GM18858 (cell line): ENCODE data around the gene ORMDL2.
"Not testable (repeated sequence)": the region's sequence is repeated elsewhere in the genome, so short reads cannot be mapped to it uniquely, and the experiment has no call there.

Experiments
- ATAC-seq: cut with Tn5 transposase; IDR thresholded peaks from one replicate; pipeline ENCODE4 v1.9.1; 2021; ENCODE audit not compliant: unreplicated experiment

The ORMDL2 gene

DNA sequence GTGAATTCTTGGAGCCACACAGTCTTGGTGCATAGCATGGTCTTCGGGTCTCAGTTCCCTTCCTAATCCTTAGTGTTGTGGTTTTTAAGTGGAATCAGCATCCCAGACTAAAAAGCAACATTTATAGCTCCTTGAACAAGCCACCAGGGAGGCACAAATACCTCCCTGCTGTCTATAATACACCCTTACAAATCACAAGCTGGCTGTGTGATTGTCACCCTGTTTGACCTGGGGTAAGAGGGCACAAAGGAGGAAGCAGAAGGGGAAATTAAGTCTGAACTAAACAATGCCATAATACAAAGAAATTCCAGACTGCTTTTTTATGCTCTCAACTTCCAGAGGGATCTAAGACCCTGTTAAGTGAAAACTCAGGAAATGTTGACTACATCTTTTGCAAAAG, 32.6 kb downstream of the ORMDL2 start:
- no peak for ATAC-seq

DNA sequence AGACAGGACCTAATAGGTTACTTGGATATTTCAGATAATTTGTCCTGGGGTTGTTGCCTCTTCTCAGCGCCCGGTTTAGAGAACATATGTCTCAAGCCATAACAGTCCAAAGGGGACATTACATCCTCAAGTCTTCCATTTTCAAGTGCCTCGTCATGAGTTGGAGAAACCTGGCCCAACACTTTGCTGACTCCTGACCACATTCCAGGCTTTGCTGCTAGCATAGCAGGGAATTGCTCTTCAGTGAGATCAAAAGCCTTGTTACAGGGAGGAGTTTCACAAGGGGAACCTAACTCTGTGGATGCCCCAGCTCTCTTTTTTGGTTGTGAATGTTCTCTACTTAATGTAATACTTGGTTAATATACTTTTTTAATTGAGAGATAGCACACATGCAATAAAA, 33.1 kb downstream of the ORMDL2 start:
- no peak for ATAC-seq

DNA sequence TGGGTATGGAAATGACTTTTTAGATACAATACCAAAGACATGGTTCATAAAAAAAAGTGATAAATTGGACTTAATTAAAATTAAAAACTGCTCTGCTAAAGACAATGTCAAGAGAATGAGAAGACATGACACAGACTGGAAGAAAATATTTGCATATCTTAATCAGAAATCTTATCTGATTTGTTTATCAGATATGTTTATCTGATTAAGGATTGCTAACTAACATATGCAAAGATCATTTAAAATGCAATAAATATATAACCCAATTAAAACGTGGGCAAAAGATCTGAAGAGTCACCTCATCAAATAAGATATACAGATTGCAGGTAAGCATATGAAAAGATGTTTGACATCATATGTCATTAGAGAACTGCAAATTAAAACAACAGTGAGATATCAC, 34.9 kb downstream of the ORMDL2 start:
- no peak for ATAC-seq

DNA sequence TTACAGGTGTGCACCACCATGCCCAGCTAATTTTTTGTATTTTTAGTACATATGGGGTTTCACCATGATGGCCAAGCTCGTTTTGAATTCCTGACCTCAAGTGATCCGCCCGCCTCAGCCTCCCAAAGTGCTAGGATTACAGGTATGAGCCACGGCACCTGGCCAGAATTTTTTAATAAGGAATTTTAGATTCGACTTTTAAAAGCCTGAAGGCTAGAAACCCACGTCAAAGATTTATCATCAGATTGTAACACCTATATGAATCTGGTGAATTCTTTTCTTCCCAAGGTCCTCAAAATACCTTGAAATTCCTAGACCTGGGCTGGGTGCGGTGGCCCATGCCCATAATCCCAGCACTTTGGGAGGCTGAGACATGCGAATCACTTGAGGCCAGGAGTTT, 43.6 kb downstream of the ORMDL2 start:
- ATAC-seq: no peak

DNA sequence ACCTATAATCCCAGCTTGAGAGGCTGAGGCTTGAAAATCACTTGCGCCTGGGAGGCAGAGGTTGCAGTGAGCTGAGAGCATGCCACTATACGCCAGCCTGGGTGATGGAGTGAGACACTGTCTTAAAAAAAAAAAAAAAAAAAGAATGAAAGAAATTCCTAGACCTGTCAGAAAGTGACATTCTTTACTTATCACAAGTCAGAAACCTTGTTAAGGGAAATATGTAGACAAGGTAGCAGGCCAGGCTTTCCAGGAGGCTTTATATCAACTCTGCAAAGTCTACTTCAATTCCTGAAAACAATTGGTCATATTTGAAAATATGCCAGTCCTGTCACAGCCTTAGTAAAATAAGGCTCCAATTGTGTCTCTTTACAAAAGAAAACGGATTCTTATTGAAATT, 44.0 kb downstream of the ORMDL2 start:
- no peak for ATAC-seq

DNA sequence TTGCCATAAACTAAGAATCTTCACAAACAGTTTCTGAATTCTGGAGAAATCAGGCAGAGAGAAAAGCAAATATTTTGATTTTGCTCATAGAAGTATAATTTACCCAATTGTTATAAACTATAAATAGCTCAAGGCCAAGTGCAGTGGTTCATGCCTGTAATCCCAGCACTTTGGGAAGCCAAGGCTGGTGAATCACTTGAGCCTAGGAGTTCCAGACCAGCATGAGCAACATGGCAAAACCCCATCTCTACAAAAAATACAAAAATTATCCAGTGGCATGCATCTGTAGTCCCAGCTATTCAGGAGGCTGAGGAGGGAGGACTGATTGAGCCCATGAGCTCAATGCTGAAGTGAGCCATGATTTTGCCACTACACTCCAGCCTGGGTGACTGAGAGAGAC, 44.4 kb downstream of the ORMDL2 start:
- ATAC-seq: no peak

DNA sequence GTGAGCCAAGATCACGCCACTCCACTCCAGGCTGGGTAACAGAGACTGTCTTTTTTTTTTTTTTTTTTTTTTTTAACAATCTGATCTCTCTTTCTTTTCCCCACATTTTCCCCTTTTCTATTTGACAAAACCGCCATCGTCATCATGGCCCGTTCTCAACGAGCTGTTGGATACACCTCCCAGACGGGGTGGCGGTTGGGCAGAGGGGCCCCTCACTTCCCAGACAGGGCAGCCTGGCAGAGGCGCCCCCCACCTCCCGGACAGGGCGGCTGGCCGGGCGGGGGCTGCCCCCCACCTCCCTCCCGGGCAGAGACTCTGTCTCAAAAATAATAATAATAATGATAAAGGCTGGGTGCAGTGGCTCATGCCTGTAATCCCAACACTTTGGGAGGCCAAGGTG, 45.1 kb downstream of the ORMDL2 start:
- ATAC-seq: not testable (repeated sequence)

DNA sequence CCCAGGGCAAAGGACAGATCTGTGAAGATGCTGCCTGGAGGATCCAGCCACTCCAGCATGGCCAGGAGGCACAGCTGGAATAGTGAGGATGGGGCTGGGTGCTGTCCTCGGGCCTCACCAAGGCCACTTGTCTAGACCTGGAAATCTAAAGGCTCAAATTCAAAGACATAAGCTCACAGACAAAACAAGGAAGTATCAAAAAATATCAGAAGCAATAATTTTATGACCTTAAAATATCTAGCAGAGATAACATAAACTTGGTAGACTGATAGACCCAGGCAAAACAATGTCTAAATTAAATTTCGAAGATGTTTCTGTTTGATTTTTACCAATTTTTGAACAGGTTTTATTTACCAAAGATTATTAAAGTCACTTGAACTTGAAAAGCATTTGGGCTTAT, 47.5 kb downstream of the ORMDL2 start:
- no peak for ATAC-seq

DNA sequence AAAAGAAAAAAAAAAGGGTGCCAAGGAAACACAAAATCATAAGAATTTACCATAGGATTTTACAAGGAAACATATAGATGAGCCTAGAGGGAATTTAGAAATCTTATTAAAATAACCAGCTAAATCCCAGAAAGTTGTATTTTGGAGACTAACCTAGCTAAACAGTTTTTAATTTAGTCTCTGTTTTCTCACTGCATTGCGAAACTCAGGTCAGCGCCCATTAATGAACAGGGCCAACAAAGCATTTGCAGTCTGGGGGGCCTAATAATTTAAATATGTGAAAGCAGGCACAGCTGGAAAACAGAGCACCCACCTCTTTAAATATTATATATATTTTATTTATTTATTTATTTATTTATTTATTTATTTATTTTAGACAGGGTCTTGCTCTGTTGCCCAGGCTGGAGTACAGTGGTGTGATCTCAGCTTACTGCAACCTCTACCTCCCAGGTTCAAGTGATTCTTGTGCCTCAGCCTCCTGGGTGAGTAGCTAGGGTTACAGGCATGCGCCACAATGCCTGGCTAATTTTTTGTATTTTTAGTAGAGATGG, 48.7 kb downstream of the ORMDL2 start:
- ATAC-seq: not testable (repeated sequence)
